WTC11 (cell line): Measurements from ENCODE around the gene FCRL6. TPM values are rescaled to one million over a fixed set of nuclear protein-coding genes. Genes with fewer than 3 reads are reported as not detected.

Source experiments
- ATAC-seq: fragments of 200-7000 bp; cut with Tn5 transposase; 2 replicates; pipeline ENCODE4 v1.10.0; 2021; ENCODE audit warnings: mild to moderate bottlenecking, moderate library complexity
- CTCF ChIA-PET: fragments of 300-600 bp; sonication (Branson Sonifier 250); formaldehyde crosslinking; loops from one replicate; lab custom pipeline; 2021; ENCODE audit warnings: antibody characterized with exemption; lab: Charles Lee
- POLR2A ChIA-PET: fragments of 350-600 bp; sonication (Branson Sonifier 250); formaldehyde crosslinking; loops from one replicate; lab custom pipeline; 2021; ENCODE audit warnings: antibody characterized with exemption; lab: Charles Lee
- DNase-seq: peaks from one replicate; pipeline ENCODE4 v3.0.0; 2021; ENCODE audit warnings: low spot score
- H3K27ac Mint-ChIP-seq: 2 replicates; pipeline ENCODE4 v1.8.0; 2021; ENCODE audit warnings: mixed read lengths
- H3K27me3 Mint-ChIP-seq: 2 replicates; pipeline ENCODE4 v1.8.0; 2021; ENCODE audit warnings: low read depth, mild to moderate bottlenecking, moderate library complexity, mixed read lengths
- H3K36me3 Mint-ChIP-seq: 2 replicates; pipeline ENCODE4 v1.8.0; 2021; ENCODE audit warnings: mixed read lengths
- H3K4me1 Mint-ChIP-seq: 2 replicates; pipeline ENCODE4 v1.8.0; 2022; ENCODE audit warnings: mixed read lengths
- H3K4me3 Mint-ChIP-seq: 2 replicates; pipeline ENCODE4 v1.8.0; 2021; ENCODE audit warnings: mild to moderate bottlenecking, moderate library complexity, mixed read lengths
- H3K9me3 Mint-ChIP-seq: 2 replicates; pipeline ENCODE4 v1.8.0; 2021; ENCODE audit warnings: mixed read lengths
- ATF1 ChIP-seq: sonication (generic); formaldehyde crosslinking; IDR thresholded peaks from 2 replicates; pipeline ENCODE4 v1.8.1; 2023; ENCODE audit warnings: mild to moderate bottlenecking, moderate library complexity, missing genetic modification reagents
- CBFB ChIP-seq: sonication (generic); formaldehyde crosslinking; IDR thresholded peaks from 2 replicates; pipeline ENCODE4 v1.8.1; 2022; ENCODE audit warnings: mild to moderate bottlenecking, low read depth, missing genetic modification reagents
- GRHL2 ChIP-seq: fragments of 250-450 bp; sonication (Bioruptor Pico); IDR thresholded peaks from 2 replicates; pipeline ENCODE4 v1.8.0; 2022; ENCODE audit warnings: mild to moderate bottlenecking, moderate library complexity; ENCODE audit not compliant: insufficient replicate concordance, severe bottlenecking
- HMGA2 ChIP-seq: fragments of 250-450 bp; sonication (Bioruptor Pico); IDR thresholded peaks from 2 replicates; pipeline ENCODE4 v1.4.0; 2021; ENCODE audit warnings: mild to moderate bottlenecking, moderate library complexity
- IRF1 ChIP-seq: sonication (generic); formaldehyde crosslinking; IDR thresholded peaks from 2 replicates; pipeline ENCODE4 v1.8.0; 2023; ENCODE audit warnings: missing genetic modification reagents
- JUN ChIP-seq: sonication (generic); formaldehyde crosslinking; IDR thresholded peaks from 2 replicates; pipeline ENCODE4 v1.8.0; 2023; ENCODE audit warnings: mild to moderate bottlenecking, missing genetic modification reagents
- MXD4 ChIP-seq: fragments of 250-450 bp; sonication (Bioruptor Pico); IDR thresholded peaks from 2 replicates; pipeline ENCODE4 v1.8.0; 2021; ENCODE audit warnings: mild to moderate bottlenecking, moderate library complexity, borderline replicate concordance
- NFYB ChIP-seq: sonication (generic); formaldehyde crosslinking; conservative IDR thresholded peaks from 2 replicates; pipeline ENCODE4 v1.8.0; 2022; ENCODE audit warnings: low read depth, missing genetic modification reagents
- NR3C1 ChIP-seq: sonication (generic); formaldehyde crosslinking; conservative IDR thresholded peaks from 2 replicates; pipeline ENCODE4 v1.8.1; 2023; ENCODE audit warnings: low read depth, mild to moderate bottlenecking, missing genetic modification reagents
- OVOL2 ChIP-seq: fragments of 250-450 bp; sonication (Bioruptor Pico); IDR thresholded peaks from 2 replicates; pipeline ENCODE4 v1.9.0; 2021; ENCODE audit warnings: mild to moderate bottlenecking, borderline replicate concordance
- PREB ChIP-seq: sonication (generic); formaldehyde crosslinking; IDR thresholded peaks from 2 replicates; pipeline ENCODE4 v1.8.1; 2022; ENCODE audit warnings: mild to moderate bottlenecking, missing genetic modification reagents, moderate library complexity, borderline replicate concordance
- RORB ChIP-seq: fragments of 250-450 bp; sonication (Bioruptor Pico); IDR thresholded peaks from 2 replicates; pipeline ENCODE4 v1.9.0; 2021; ENCODE audit warnings: mild to moderate bottlenecking
- TEAD1 ChIP-seq: sonication (generic); formaldehyde crosslinking; IDR thresholded peaks from 2 replicates; pipeline ENCODE4 v1.8.0; 2022; ENCODE audit warnings: mild to moderate bottlenecking, missing genetic modification reagents
- ZNF121 ChIP-seq: sonication (generic); formaldehyde crosslinking; IDR thresholded peaks from 2 replicates; pipeline ENCODE4 v1.8.0; 2023; ENCODE audit warnings: missing genetic modification reagents
- ZNF219 ChIP-seq: sonication (generic); formaldehyde crosslinking; IDR thresholded peaks from 2 replicates; pipeline ENCODE4 v1.8.0; 2023; ENCODE audit warnings: missing genetic modification reagents, mild to moderate bottlenecking, borderline replicate concordance
- ZNF396 ChIP-seq: fragments of 250-450 bp; sonication (Bioruptor Pico); IDR thresholded peaks from 2 replicates; pipeline ENCODE4 v1.8.0; 2021; ENCODE audit warnings: mild to moderate bottlenecking, moderate library complexity, borderline replicate concordance
- total RNA-seq: library from RNA; stranded (reverse); gene quantifications from 3 replicates; pipeline ENCODE4 v1.2.3, GENCODE V29; 2021
- TF ChIP-seq, protein P1 (sequence below): sonication (generic); formaldehyde crosslinking; IDR thresholded peaks from 2 replicates; pipeline ENCODE4 v1.8.1; 2023; ENCODE audit warnings: mild to moderate bottlenecking, missing genetic modification reagents, moderate library complexity
- TF ChIP-seq, protein P2 (sequence below): fragments of 250-450 bp; sonication (Bioruptor Pico); conservative IDR thresholded peaks from 2 replicates; pipeline ENCODE4 v1.9.0; 2021; ENCODE audit warnings: mild to moderate bottlenecking
- TF ChIP-seq, protein P3 (sequence below): sonication (generic); formaldehyde crosslinking; IDR thresholded peaks from 2 replicates; pipeline ENCODE4 v1.8.1; 2022; ENCODE audit warnings: mild to moderate bottlenecking, moderate library complexity, missing genetic modification reagents
- TF ChIP-seq, protein P4 (sequence below): fragments of 250-450 bp; sonication (Bioruptor Pico); IDR thresholded peaks from 2 replicates; pipeline ENCODE4 v1.9.0; 2021; ENCODE audit warnings: moderate library complexity, mild to moderate bottlenecking, inconsistent platforms, borderline replicate concordance
- TF ChIP-seq, protein P5 (sequence below): fragments of 250-450 bp; sonication (Bioruptor Pico); IDR thresholded peaks from 2 replicates; pipeline ENCODE4 v1.9.0; 2021; ENCODE audit warnings: mild to moderate bottlenecking
- TF ChIP-seq, protein P6 (sequence below): sonication (generic); formaldehyde crosslinking; IDR thresholded peaks from 2 replicates; pipeline ENCODE4 v1.8.0; 2022; ENCODE audit warnings: missing genetic modification reagents
- TF ChIP-seq, protein P7 (sequence below): sonication (generic); formaldehyde crosslinking; IDR thresholded peaks from 2 replicates; pipeline ENCODE4 v1.8.0; 2023; ENCODE audit warnings: mild to moderate bottlenecking, missing genetic modification reagents

Gene FCRL6
- total RNA-seq, 1 experiment from 2014 or later = not detected

GRCh38 chr1:159823406-159823805, 21.2 kb downstream of the FCRL6 start:
- H3K4me3 Mint-ChIP-seq = no peak overlapping the region
- no peaks in the 10 kb centered on the region for H3K9me3 Mint-ChIP-seq
- no peak for TF ChIP-seq NFYB
- TF ChIP-seq, protein P1, sequence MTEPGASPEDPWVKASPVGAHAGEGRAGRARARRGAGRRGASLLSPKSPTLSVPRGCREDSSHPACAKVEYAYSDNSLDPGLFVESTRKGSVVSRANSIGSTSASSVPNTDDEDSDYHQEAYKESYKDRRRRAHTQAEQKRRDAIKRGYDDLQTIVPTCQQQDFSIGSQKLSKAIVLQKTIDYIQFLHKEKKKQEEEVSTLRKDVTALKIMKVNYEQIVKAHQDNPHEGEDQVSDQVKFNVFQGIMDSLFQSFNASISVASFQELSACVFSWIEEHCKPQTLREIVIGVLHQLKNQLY (CRISPR knock-in tag) = no peak
- no peak for TF ChIP-seq HMGA2 (CRISPR knock-in tag)
- TF ChIP-seq NR3C1 (CRISPR knock-in tag) = no peak
- TF ChIP-seq, protein P2, sequence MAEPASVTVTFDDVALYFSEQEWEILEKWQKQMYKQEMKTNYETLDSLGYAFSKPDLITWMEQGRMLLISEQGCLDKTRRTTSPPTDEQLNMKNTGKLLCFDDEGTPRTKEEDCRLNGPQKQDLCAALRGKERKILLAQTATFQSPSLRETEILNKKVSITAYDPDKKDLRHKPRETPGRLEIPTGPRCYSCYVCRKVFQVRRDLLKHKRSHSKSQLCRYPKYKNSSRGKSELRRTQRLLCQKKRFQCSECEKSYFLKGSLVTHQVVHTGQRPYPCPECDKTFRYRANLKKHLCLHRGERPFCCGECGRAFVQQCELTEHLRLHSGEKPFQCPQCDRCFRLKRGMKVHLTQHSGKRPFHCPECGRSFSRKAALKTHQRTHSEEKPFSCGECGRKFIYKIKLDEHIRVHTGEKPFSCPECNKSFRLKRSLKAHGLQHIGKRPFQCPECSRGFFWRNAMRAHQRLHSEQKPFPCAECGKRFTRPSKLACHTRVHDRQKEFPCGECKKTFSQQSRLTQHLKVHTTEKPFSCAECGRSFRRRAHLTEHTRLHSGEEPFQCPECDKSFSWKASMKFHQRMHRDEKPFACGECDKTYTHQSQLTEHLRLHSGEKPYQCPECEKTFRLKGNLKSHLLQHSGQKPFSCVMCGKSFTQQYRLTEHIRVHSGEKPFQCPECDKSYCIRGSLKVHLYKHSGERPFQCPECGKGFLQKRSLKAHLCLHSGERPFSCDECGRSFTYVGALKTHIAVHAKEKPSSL (CRISPR knock-in tag) = no peak
- no peak for TF ChIP-seq TEAD1 (CRISPR knock-in tag)
- no peak for TF ChIP-seq CBFB (CRISPR knock-in tag)
- TF ChIP-seq JUN = no peak
- TF ChIP-seq IRF1 (CRISPR knock-in tag) = no peak
- TF ChIP-seq, protein P3, sequence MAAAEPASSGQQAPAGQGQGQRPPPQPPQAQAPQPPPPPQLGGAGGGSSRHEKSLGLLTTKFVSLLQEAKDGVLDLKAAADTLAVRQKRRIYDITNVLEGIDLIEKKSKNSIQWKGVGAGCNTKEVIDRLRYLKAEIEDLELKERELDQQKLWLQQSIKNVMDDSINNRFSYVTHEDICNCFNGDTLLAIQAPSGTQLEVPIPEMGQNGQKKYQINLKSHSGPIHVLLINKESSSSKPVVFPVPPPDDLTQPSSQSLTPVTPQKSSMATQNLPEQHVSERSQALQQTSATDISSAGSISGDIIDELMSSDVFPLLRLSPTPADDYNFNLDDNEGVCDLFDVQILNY (CRISPR knock-in tag) = no peak
- no peak for TF ChIP-seq RORB (CRISPR knock-in tag)
- no peak for TF ChIP-seq MXD4
- no peak for TF ChIP-seq ZNF396
- TF ChIP-seq, protein P4, sequence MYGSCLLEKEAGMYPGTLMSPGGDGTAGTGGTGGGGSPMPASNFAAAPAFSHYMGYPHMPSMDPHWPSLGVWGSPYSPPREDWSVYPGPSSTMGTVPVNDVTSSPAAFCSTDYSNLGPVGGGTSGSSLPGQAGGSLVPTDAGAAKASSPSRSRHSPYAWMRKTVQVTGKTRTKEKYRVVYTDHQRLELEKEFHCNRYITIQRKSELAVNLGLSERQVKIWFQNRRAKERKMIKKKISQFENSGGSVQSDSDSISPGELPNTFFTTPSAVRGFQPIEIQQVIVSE = no peak
- no peak for TF ChIP-seq OVOL2
- no peak for TF ChIP-seq GRHL2
- TF ChIP-seq ATF1 (CRISPR knock-in tag) = no peak
- no peak for TF ChIP-seq ZNF121 (CRISPR knock-in tag)
- TF ChIP-seq, protein P5, sequence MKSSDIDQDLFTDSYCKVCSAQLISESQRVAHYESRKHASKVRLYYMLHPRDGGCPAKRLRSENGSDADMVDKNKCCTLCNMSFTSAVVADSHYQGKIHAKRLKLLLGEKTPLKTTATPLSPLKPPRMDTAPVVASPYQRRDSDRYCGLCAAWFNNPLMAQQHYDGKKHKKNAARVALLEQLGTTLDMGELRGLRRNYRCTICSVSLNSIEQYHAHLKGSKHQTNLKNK (CRISPR knock-in tag) = no peak
- no peak for TF ChIP-seq ZNF219 (CRISPR knock-in tag)
- no peak overlapping the region for H3K27ac Mint-ChIP-seq
- ATAC-seq (no peak), DNase-seq (no peak)
- peaks cover 13% of the 10 kb centered on the region for H3K4me1 Mint-ChIP-seq
- H3K27me3 Mint-ChIP-seq = peaks cover 11% of the 10 kb centered on the region
- ChIA-PET POLR2A (no interaction called here), CTCF (interaction anchor here (1.1 to 1.6 kb wide), 3 partner anchors 19 to 184 kb away, joined by 4 to 8 read pairs (median 8); no protein-coding TSS in a partner anchor)
- H3K36me3 Mint-ChIP-seq = no peaks in the 10 kb centered on the region

GRCh38 chr1:159825564-159825963, 23.4 kb downstream of the FCRL6 start:
- POLR2A ChIA-PET = no interaction called here
- H3K4me3 Mint-ChIP-seq = no peak overlapping the region
- peaks cover 10% of the 10 kb centered on the region for H3K4me1 Mint-ChIP-seq
- no peak overlapping the region for H3K27ac Mint-ChIP-seq
- H3K36me3 Mint-ChIP-seq = no peaks in the 10 kb centered on the region
- ATAC-seq = no peak
- no peaks in the 10 kb centered on the region for H3K9me3 Mint-ChIP-seq
- CTCF ChIA-PET = interaction anchor here (0.6 to 1.7 kb wide), 4 partner anchors 26 to 241 kb away, joined by 3 to 9 read pairs (median 4); no protein-coding TSS in a partner anchor
- peaks cover 14% of the 10 kb centered on the region for H3K27me3 Mint-ChIP-seq
- DNase-seq = no peak
- TF ChIP-seq, protein P6, sequence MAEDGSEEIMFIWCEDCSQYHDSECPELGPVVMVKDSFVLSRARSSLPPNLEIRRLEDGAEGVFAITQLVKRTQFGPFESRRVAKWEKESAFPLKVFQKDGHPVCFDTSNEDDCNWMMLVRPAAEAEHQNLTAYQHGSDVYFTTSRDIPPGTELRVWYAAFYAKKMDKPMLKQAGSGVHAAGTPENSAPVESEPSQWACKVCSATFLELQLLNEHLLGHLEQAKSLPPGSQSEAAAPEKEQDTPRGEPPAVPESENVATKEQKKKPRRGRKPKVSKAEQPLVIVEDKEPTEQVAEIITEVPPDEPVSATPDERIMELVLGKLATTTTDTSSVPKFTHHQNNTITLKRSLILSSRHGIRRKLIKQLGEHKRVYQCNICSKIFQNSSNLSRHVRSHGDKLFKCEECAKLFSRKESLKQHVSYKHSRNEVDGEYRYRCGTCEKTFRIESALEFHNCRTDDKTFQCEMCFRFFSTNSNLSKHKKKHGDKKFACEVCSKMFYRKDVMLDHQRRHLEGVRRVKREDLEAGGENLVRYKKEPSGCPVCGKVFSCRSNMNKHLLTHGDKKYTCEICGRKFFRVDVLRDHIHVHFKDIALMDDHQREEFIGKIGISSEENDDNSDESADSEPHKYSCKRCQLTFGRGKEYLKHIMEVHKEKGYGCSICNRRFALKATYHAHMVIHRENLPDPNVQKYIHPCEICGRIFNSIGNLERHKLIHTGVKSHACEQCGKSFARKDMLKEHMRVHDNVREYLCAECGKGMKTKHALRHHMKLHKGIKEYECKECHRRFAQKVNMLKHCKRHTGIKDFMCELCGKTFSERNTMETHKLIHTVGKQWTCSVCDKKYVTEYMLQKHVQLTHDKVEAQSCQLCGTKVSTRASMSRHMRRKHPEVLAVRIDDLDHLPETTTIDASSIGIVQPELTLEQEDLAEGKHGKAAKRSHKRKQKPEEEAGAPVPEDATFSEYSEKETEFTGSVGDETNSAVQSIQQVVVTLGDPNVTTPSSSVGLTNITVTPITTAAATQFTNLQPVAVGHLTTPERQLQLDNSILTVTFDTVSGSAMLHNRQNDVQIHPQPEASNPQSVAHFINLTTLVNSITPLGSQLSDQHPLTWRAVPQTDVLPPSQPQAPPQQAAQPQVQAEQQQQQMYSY (CRISPR knock-in tag) = no peak
- no peak for TF ChIP-seq NFYB
- TF ChIP-seq, protein P7, sequence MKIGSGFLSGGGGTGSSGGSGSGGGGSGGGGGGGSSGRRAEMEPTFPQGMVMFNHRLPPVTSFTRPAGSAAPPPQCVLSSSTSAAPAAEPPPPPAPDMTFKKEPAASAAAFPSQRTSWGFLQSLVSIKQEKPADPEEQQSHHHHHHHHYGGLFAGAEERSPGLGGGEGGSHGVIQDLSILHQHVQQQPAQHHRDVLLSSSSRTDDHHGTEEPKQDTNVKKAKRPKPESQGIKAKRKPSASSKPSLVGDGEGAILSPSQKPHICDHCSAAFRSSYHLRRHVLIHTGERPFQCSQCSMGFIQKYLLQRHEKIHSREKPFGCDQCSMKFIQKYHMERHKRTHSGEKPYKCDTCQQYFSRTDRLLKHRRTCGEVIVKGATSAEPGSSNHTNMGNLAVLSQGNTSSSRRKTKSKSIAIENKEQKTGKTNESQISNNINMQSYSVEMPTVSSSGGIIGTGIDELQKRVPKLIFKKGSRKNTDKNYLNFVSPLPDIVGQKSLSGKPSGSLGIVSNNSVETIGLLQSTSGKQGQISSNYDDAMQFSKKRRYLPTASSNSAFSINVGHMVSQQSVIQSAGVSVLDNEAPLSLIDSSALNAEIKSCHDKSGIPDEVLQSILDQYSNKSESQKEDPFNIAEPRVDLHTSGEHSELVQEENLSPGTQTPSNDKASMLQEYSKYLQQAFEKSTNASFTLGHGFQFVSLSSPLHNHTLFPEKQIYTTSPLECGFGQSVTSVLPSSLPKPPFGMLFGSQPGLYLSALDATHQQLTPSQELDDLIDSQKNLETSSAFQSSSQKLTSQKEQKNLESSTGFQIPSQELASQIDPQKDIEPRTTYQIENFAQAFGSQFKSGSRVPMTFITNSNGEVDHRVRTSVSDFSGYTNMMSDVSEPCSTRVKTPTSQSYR (CRISPR knock-in tag) = no peak
- TF ChIP-seq PREB (CRISPR knock-in tag) = no peak
